Measurements from ENCODE around the gene KCP.
A peak's percentile ranks its signal among the peaks of the same experiment; 100 is the strongest.

The KCP gene

DNA sequence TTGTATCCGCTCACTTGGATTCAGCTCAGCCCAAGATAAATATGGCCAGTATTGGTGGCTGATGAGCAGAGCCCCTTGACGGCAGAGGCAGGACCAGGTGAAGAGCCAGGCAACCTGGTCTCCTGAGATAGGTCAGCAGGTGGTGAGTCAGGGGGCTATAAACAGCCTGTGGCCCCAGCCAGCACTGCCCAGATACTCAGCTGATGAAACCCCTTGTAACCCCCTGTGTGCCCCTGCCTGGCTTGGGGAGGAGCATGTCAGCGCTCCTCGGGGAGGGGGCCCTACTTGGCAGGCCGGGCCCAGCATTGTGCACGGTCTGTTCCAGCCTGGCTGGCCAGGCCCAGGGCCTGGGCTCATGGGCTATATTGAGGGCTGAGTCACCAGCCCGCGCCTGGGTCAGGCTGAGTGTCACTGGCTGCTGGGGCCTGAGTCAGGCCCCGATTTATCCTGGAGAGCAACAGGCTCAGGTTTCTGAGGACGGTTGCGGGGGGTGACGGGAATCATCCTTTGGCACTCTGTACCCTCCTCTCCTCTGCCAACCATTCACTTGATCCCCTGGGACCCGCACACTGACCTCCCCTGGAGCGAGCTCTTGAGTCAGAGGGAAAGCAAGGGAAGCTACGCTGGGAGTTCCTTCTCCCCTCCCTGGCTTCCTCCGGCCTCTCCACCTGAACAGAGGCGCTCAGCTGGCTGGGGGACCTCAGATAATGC lies 83.1 kb downstream of the KCP start:
- peak; percentile 80 for DNase-seq (ENCODE audit: low spot score)

DNA sequence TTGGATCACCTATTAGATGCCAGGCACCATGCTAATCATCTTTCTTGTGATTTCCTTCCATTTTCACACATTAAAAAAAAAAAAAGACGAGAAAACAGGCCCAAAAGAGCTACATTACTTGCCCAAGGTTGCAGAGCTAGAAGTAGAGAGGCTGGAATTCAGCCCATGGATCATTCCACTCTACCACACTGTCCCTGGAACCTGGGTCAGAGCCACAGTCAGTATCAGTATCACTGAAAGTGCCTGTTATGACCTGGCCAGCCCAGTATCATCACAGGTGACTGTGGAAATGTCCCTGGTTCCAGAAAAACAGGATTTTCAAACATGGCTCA lies 83.6 kb downstream of the KCP start:
- DNase-seq (ENCODE audit: low spot score): no peak
